SK-N-SH (cell line): ENCODE results near the gene PSMB9.

Experiments used
- NFIC ChIP-seq: IDR thresholded peaks from 2 replicates; pipeline ENCODE4 v1.4.0; 2012; ENCODE audit warnings: borderline replicate concordance
- POLR2AphosphoS5 ChIP-seq: IDR thresholded peaks from 2 replicates; pipeline ENCODE4 v1.6.1; 2012; ENCODE audit warnings: low read depth, low read length
- RAD21 ChIP-seq: IDR thresholded peaks from 2 replicates; pipeline ENCODE4 v1.6.1; 2012; ENCODE audit warnings: mild to moderate bottlenecking, low read length
- TAF1 ChIP-seq: IDR thresholded peaks from 2 replicates; pipeline ENCODE4 v1.6.1; 2012; ENCODE audit warnings: low read depth, mild to moderate bottlenecking, low read length, moderate library complexity, borderline replicate concordance
- TF ChIP-seq, protein P1 (sequence below): fragments of 200-600 bp; sonication (generic); IDR thresholded peaks from 2 replicates; pipeline ENCODE4 v1.6.1; 2017; ENCODE audit warnings: antibody characterized with exemption, mild to moderate bottlenecking, moderate library complexity

DNA sequence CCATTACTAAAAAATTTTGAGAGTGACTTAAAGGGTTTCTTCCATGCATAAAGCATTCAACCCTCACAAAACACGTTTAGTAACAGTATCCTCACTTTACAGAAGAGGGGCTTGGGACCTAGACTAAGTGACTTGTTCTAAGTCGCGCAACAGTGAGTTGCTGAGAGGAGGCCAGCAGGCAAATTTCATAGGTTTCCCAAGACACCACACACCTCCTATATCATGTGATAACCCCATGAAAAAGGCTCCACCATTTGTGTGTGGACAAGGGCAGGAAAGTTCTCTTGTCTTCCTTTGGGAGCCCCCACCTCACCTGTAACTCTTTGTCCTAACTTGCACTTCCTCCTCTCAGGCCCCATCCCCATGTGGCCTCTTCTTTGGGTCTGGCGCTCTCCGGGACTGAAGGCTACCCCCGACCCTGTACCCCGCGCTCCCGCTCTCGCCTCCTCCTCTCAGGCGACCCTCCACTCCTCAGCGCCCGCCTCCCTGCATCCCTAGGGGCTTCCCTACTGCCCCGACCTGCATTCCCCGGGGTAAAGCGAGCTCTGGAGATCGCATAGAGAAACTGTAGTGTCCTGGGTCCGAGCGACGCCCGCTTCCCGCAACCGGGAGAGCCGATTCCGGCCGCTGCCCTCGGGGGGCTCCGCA lies 10.5 kb upstream of the PSMB9 start:
- no peak for TF ChIP-seq NFIC
- TF ChIP-seq, protein P1, sequence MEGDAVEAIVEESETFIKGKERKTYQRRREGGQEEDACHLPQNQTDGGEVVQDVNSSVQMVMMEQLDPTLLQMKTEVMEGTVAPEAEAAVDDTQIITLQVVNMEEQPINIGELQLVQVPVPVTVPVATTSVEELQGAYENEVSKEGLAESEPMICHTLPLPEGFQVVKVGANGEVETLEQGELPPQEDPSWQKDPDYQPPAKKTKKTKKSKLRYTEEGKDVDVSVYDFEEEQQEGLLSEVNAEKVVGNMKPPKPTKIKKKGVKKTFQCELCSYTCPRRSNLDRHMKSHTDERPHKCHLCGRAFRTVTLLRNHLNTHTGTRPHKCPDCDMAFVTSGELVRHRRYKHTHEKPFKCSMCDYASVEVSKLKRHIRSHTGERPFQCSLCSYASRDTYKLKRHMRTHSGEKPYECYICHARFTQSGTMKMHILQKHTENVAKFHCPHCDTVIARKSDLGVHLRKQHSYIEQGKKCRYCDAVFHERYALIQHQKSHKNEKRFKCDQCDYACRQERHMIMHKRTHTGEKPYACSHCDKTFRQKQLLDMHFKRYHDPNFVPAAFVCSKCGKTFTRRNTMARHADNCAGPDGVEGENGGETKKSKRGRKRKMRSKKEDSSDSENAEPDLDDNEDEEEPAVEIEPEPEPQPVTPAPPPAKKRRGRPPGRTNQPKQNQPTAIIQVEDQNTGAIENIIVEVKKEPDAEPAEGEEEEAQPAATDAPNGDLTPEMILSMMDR, result no peak
- no peak for TF ChIP-seq RAD21
- TF ChIP-seq TAF1, result no peak
- no peak for TF ChIP-seq POLR2AphosphoS5
